HG03442 (cell line): ENCODE results near the gene TRAM2.

ENCODE experiments used
- ATAC-seq: cut with Tn5 transposase; IDR thresholded peaks from one replicate; pipeline ENCODE4 v1.9.1; 2021; ENCODE audit warnings: mild to moderate bottlenecking, moderate library complexity; ENCODE audit not compliant: unreplicated experiment

Gene TRAM2

GRCh38 chr6:52571099-52571755, 5.6 kb downstream of the TRAM2 start:
- ATAC-seq: no peak

- ATAC-seq: no peak
Observed at GRCh38 chr6:52570291-52570700, 6.6 kb downstream of the TRAM2 start.

- no peak for ATAC-seq
Observed at GRCh38 chr6:52568320-52568719, 8.5 kb downstream of the TRAM2 start.

- no peak for ATAC-seq
Observed at GRCh38 chr6:52566853-52567279, 10.0 kb downstream of the TRAM2 start.

- ATAC-seq: peak; percentile 52
Observed at GRCh38 chr6:52566201-52566600, 10.7 kb downstream of the TRAM2 start.

- no peak for ATAC-seq
Observed at GRCh38 chr6:52564856-52565255, 12.0 kb downstream of the TRAM2 start.

GRCh38 chr6:52562911-52563310, 13.9 kb downstream of the TRAM2 start:
- ATAC-seq: no peak

- ATAC-seq: no peak
Observed at GRCh38 chr6:52560462-52560861, 16.4 kb downstream of the TRAM2 start.

GRCh38 chr6:52558266-52559000, 18.4 kb downstream of the TRAM2 start:
- ATAC-seq: no peak

GRCh38 chr6:52557389-52558265, 19.2 kb downstream of the TRAM2 start:
- ATAC-seq: no peak

GRCh38 chr6:52555518-52556233, 21.2 kb downstream of the TRAM2 start:
- no peak for ATAC-seq

GRCh38 chr6:52554684-52555280, 22.1 kb downstream of the TRAM2 start:
- ATAC-seq: no peak

- no peak for ATAC-seq
Observed at GRCh38 chr6:52553719-52554118, 23.1 kb downstream of the TRAM2 start.

GRCh38 chr6:52553158-52553557, 23.7 kb downstream of the TRAM2 start:
- ATAC-seq: no peak

- peak; percentile 93 for ATAC-seq
Observed at GRCh38 chr6:52552278-52552643, 24.6 kb downstream of the TRAM2 start.

GRCh38 chr6:52551483-52552277, 25.2 kb downstream of the TRAM2 start:
- ATAC-seq: no peak

- ATAC-seq: no peak
Observed at GRCh38 chr6:52550870-52551269, 26.0 kb downstream of the TRAM2 start.

GRCh38 chr6:52550014-52550575, 26.8 kb downstream of the TRAM2 start:
- no peak for ATAC-seq

GRCh38 chr6:52549428-52549827, 27.4 kb downstream of the TRAM2 start:
- ATAC-seq: no peak
